H4 (cell line): ENCODE measurements around the gene MAGI3. TPM values are rescaled to one million over a fixed set of nuclear protein-coding genes. Genes with fewer than 3 reads are reported as not detected.
"Not testable (repeated sequence)": the region's sequence is repeated elsewhere in the genome, so short reads cannot be mapped to it uniquely, and the experiment has no call there.

Experiments used
- DNase-seq: peaks from one replicate; pipeline ENCODE4 v3.0.0-alpha.2; 2015; ENCODE audit warnings: low spot score
- total RNA-seq: library from RNA; depleted of rRNA; stranded (reverse); fragments of >200 nt; shearing (Covaris generic); gene quantifications from 2 replicates; pipeline ENCODE4 v1.2.3, GENCODE V29; 2014

The MAGI3 gene
- total RNA-seq, 1 experiment from 2014 or later: 4.1 TPM

DNA sequence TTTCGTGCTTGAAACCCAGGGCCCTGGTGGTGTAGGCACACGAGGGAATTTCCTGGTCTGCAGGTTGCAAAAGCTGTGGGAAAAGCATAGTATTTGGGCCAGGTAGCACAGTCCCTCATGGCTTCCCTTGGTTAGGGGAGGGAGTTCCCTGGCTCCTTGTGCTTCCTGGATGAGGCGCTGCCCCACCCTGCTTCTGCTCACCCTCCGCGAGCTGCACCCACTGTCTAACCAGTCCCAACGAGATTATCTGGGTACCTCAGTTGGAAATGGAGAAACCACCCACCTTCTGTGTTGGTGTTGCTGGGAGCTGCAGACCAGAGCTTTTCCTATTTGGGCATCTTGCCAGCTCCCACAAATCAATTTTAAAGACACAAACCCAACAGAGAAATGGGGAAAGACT is 186.0 kb downstream of the MAGI3 start:
- DNase-seq: no peak

DNA sequence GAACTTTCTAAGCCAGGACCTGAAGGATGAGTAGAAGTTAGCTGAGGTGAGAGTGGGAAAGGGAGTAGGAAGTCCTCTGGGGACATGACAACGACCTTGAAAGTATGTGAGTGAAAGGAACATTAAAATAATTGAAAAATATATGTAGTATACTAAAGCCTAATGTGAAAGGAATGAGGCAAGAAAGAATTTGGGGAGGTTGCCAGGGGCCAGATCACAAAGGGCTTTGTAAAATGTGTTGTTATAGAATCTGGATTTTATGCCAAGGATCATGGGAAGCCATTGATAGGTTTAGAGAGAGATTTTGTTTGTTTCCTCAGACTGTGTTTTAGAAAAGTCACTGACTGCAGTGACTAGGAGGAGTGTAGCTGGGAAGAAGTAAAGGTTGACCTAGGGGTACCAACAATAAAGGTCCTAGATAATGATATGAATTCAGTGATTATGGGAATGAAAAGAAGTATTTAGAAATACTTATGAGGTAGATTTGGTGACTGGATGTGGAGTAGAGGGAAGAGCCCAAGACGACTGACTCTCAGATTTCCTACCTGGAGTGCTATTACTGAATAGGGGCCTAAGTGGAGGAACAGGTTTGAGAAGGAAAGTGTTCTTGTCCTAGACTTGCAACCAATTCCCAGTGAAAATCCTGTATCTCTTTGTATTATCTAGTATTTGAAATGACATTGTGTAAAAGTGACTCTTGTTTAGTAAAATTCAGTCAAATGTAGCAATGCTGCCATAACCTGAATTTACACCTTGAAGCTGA is 189.1 kb downstream of the MAGI3 start:
- no peak for DNase-seq

DNA sequence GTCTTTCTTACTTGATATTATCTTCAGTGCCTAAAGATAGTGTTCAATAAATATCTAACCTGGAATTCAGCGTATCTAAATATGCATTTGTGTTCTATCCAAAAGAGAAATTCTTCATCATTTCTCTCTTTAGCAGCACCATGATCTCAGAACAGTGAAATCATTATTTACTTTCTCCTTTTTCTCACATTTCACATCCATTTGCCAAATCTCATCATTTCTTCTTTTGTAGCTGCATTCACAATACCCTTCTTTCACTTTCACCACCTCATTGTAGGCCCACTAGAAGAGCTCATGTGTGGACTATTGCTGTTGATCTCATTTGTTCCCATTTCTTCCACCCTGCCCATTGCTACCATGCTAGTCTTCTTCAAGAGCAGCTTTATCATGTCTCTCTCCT is 191.0 kb downstream of the MAGI3 start:
- no peak for DNase-seq

DNA sequence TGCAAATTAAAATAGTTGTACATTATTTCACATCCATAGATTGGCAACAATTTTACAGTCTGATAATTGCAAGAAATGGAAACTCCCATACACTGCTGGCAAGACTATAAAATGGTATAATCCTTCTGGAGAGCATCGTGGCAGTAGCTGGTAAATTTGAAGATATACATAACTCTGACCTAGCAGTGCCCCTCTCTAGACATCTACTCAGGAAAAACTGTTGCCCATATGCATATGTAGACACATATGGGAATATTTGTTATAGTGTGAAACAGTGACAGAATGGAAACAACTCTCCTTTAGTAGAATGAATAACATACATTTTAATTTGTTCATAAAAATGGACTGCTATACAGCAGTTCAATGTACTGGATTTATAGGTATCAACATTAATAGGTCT is 191.8 kb downstream of the MAGI3 start:
- no peak for DNase-seq

DNA sequence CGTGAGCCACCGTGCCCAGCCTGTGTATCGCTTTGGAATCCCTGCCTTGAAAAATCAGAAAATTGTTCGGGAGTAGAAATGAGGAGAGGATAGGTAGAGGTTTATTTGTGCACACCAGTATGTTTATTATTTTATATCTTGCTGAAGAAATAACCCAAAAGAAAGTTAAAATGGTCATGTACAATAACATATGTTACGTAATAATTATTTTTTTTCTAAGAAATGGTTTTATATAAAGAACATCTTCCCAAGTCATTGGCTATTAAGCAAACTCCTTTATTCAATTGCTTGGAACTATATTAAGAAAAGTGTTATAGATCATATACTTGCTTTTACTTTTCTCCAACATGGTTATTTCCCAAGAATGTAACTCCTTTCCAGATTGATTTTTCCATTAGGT is 197.2 kb downstream of the MAGI3 start:
- DNase-seq: no peak

DNA sequence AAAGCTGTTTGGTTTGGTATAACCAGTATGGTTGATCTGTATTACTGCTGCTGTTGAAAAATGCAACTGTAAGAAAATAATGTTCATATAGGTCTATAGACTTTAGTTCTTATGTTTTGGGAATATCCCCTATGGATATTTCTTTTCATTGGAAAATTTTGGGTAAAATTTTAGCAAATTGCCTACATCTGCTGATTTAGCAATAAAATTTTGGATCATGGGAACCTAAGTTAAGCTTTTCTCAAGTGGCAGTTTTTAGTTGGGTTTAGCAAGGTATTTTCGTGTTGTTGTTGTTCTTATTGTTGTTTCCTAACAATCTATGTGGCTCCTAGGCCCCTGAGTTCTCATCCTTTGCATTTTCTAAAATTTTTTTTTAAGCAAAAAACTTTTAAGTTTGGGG is 201.9 kb downstream of the MAGI3 start:
- no peak for DNase-seq

DNA sequence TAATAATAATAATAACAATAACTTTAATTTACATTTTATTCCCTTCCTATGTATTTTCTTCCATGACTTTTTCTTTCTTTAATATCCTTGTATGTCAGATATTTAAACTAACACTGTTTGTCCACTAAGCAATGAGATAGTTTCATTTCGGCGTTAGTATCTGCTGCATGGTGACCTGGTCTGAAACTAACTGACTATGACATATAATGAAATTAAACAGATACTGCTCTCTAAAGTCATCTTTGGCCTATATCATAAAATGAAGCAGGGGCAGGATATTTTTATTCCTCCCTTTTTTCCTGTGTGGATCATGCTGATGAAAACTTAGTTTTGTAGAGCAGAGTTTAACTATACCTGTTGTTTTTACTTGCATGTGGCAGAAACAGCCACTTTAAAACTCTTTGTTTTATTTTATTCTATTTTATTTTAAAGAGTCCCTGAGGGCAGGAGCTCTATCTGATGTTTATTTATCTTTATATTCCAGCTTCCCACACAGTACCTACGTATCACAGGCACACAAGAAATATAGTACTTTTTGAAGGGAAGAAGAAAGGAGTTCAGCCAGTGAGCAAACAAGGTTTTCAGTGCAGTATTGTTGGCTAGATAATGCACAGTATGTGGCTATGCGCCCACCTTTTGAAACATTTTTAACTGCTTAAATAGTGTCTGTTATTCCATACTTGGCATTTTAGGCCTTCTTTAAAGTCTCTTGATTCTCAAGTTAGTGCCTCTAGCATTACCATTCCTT is 203.4 kb downstream of the MAGI3 start:
- no peak for DNase-seq

DNA sequence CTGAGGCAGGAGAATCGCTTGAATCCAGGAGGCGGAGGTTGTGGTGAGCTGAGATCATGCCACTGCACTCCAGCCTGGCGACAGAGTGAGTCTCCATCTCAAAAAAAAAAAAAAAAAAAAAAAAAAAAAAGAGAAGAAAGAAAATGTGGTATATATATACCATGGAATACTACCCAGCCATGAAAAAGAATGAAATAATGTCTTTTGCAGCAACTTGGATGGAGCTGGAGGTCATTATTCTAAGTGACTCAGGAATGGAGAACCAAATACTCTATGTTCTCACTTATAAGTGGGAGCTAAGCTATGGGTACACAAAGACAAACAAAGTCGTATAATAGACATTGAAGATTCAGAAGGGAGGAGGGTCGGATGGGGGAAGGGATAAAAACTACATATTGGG is 214.2 kb downstream of the MAGI3 start:
- DNase-seq: not testable (repeated sequence)

DNA sequence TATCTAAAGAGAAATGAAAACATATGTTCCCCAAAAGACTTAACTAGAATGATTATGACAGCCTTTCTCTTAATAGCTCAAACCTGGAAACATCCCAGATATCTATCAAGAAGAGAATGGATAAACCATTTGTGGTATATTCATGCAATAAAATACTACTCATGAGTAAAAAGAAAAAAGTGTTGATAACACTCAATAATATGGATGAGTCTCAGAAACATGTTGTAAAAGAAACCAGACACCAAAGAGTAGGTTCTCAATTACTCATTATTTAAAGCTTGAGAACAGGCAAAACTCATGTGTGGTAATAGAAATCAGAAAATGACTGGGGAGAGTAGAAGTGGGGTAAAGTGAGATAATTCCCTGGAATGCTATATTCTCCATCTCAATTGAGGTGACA is 214.8 kb downstream of the MAGI3 start:
- no peak for DNase-seq

DNA sequence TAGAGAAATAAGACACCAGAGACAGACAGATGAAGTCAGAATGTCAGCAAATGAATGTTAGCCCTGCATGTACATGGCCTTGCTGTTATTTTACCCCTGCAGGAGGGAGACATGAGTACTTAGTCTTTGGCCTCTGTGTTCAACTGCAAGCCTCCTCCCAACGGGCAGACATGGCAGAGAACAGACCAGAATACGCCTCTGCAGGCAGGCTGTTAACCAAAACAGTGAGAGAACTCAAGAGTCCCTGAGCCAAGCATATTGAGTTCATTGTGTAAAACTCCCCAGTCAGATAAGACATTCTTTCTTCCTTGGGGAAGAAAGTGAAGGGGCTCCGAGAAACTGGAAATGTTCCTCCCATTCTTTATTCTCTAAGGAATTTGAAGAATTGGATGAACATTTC is 218.1 kb downstream of the MAGI3 start:
- DNase-seq: no peak

DNA sequence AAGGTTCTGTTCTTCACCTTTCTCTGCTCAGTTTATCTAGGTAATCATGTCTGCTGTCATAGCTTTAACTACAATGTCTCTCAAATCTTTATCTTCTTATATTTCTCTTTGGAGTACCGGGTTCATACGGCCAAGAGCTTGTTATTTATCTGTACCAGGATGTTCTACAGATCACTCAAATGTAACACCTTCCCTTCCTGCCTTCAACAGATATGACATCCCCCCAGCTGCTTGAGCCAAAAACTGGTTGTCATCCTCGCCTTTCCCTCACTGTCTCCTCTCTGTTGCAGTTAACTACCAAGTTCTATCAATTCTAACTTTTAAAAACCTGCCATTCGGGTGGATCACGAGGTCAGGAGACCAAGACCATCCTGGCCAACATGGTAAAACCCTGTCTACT is 220.1 kb downstream of the MAGI3 start:
- no peak for DNase-seq

DNA sequence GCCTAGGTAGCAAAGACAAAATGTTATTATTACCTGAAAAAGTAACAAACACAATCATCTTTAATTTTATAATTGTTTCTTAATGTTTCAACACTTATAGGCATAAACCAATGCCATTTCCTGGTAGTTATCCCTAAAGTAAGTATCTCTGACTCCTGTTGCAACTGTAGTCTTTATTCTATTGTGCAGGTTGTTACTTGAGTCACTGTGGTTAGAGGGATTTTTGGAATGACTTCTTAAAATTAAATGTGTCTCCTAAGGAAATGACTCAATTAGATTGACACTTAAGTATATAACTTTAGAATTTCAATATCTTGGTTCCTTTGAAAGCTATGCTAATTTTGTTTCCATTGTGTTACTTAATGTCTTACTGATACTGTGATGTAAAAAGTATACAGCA is 225.1 kb downstream of the MAGI3 start:
- DNase-seq: no peak

DNA sequence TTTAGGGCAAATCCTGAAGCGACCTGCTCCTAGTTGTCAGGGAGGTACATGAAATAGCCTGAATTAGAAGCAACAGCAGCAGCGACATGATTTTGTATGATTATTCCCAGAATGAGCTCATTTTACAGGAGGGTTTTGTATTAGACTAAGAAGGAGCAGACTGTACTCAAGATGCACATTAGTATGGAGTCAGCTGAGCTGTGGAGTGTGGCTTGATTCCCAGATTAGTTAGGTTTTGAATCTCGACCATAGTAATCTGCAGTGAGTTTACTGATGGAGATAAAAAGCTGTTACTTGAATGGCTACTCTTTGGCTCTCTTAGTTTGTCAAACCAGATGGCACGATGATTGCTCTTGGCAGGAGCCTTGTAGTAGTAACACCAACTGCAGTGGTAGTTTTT is 225.8 kb downstream of the MAGI3 start:
- DNase-seq: no peak

DNA sequence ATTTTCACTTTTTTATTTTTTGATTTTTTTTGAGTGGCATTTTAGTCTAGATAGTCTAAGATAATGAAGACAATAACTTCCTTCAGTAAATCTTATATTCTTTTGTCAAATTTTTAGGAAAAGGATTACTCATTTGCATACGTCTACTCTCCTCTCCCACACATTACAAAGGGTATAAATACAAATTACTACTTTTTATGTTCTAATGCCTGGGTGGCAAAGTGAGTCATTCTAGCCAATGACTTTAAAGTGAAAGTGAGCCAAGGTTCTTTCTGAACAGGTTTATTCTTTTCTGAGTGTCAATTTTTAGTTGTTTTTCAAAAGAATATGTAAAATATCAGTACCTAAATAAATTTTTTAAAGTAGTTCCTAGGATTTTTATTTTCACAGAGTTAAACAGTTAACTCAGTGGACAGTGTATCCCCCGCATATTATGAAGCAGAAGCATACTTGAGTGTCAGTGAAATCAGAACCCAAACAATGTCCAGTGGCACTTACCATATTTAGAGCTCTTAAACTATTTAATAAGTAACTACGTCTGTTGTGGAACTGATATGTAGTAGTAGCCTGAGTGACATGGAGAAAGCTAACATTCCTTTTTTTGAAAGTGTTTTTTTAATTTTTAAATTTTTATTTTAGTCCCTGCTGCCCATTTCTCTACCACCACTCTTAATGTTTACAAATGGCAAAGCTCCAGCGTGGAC is 227.3 kb downstream of the MAGI3 start:
- no peak for DNase-seq

DNA sequence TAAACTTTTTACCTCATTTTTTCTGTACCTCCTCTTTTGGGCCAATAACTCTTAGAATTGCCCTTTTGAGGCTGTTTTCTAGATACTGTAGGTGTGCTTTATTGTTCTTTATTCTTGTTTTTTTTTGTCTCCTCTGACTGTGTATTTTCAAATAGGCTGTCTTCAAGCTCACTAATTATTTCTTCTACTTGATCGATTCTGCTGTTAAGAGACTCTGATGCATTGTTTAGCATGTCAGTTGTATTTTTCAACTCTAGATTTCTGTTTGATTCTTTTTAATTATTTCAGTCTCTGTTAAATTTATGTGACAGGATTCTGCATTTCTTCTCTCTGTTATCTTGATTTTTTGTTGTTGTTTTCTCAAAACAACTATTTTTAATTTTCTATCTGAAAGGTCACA is 238.7 kb downstream of the MAGI3 start:
- DNase-seq: no peak

DNA sequence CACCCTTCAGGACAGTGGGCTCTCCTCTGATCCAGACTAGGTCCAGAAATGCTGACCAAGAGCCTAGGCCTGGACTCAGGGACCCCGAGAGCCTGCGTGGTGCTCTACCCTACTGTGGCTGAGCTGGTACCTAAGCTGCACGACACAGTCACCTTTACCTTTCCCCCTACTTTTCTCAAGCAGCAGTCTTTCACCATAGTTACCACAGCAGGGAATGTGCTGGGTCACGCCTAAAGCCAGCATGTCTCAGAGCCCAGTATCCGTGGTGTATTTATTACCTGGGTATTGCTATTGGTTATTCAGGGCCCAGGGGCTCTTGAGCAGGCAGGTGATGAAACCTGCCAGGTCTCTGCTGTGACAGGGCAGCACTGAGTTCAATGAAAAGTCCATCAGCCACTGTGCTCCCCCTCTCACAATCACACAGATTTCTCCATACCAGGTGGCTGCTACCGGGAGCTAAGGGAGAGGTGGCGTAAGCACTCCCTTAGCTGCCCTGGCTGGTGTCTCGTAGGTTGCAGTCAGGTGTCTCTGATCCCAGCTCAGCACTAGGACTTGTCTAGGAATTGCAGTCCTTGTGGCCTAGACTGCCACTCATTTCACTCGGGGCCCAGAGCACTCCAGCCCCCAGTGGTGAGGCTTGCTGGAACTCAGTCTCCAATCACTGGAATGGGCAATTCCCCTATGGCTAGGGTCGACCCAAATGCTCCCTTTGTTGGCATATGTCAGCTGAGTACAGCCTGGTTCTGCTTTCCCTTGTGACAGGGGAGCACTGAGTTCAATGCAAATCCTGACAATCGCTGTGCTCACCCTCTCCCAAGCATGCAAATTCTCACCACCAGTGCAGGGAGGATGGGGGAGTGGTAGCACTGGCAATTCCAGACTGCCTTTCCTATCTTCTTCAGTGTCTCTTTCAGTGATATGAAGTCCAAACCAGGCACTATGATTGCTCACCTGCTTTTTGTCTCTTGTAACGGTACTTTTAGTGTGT is 240.3 kb downstream of the MAGI3 start:
- DNase-seq: no peak

DNA sequence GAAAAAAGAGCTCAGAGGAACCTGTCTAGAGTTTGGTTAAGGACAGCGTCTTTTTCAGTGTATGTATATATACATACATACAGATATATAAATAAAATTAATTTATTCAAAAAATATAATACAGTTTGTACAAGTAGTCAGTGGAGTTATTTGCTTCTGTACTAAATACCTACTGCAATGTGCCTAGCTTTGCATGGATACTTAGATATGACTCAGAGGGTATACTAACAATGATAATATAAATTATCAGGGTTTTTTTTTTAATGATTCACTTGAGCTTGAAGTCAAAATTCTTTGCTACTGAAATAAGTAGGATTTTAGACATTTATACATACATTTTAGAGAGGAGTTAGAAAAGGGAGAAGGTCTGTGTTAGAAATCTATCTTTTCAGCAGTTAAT is 251.1 kb downstream of the MAGI3 start:
- DNase-seq: no peak

DNA sequence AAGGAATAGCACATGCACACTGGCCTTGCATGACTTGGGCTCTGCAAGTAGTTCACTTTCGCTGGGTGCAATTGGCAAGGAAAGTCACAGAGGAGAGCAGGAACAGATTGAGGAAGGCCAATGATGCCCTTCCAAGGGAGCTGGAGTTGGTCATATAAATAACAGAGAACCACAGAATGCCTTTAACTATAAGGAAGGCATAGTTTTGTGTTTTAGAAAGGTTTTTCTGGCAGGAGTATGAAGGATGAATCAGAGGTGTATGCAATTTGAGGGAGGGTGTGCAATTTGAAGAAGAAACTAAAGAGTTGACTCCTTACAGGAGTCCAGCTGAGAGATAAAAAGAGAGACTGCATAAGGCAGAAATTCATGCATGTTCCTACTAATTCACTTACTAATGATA is 256.8 kb downstream of the MAGI3 start:
- DNase-seq: no peak

DNA sequence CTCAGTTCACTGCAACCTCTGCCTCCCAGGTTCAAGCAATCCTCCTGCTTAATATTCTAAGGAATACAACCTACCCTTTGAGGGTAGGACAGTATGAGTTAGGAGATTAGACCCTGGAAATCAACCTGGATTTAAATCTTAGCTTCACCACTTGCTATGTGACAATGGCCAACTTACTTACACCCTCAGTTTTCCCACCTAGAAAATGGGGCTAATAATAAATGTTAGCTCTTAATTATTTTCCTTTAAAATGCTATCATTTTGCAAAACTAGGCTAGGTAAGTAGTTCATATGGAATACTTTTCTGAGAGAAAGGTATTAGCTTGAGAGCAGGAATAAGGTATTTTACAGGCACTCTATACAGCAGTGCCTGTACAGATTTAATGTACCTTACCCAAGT is 258.2 kb downstream of the MAGI3 start:
- DNase-seq: no peak

DNA sequence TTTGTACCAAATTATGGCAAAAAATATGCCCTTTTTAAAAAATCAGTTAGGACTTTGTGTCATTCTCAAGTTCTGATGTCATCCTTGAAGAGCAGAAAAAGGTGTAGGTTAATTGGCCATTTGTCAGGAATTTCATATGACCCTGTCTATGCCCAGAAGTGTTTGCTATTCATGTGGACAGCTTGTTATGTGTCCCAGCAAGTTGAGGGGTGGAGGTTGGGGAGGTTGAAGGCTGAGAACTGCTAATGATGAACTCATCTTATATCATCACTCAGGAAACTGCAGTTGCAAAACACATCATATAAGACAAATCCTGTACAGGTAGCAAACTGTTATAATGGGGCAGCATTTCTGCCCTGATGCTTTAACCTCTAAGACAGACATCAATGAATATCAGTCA is 262.5 kb downstream of the MAGI3 start:
- DNase-seq: no peak

DNA sequence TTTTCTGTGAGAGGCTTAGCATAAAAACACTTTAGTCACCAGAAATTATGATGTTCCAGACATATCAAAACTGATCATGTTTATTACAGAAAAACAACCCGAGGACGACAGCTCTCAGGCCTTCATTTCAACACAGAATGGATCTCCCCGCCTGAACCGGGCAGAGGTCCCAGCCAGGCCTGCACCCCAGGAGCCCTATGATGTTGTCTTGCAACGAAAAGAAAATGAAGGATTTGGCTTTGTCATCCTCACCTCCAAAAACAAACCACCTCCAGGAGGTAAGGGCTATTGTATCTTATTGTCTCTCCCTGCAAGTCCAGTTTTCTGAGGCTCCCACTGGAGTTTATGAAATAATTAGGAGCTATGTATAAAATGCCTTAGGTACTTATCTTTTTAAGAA is 263.4 kb downstream of the MAGI3 start:
- DNase-seq: no peak

DNA sequence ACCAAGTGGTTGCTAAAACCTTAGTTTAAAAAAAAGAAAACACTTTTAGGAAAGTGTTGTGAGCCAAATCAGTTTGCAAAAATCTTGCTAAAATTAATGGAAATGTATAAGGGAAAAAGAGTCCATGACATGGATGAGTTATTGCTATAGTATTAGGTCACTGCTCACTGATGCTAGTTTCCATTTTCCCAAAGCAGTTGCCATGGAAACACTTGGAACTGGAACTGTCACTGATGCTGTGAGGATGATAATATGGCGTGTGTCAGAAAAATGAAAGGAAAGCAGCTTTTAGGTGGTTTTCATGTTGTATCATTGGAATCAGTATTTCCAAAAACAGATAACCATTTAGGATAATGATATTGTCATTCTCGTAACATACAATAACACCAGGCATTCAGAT is 264.6 kb downstream of the MAGI3 start:
- DNase-seq: no peak
